NCI-H526 (cell line): ENCODE measurements around the gene RBM4.
"Not testable (repeated sequence)": the region's sequence is repeated elsewhere in the genome, so short reads cannot be mapped to it uniquely, and the experiment has no call there.

Experiments
- DNase-seq, 2 experiments: peaks; one replicate each; lab custom pipeline; 2025; lab: John Stamatoyannopoulos, UW

The RBM4 gene

GRCh38 chr11:66638177-66639065 is at the start of gene RBM4:
Gene RBM4, plus strand, starts transcription at chr11:66638703. Its CDS starts 1,009 bp downstream, at chr11:66639712.
- peak; percentile 100 for DNase-seq

GRCh38 chr11:66589315-66589714 is 49.2 kb upstream of the RBM4 start:
- not testable (repeated sequence) for DNase-seq

GRCh38 chr11:66589996-66590675 is 48.4 kb upstream of the RBM4 start:
- no peak for DNase-seq

- DNase-seq = no peak
Observed at GRCh38 chr11:66591175-66591574, 47.3 kb upstream of the RBM4 start.

GRCh38 chr11:66592457-66593302 is 45.8 kb upstream of the RBM4 start, which contains the start of the genes CCDC87 and CCS:
Gene CCDC87, minus strand, starts transcription at chr11:66593063. Its CDS starts 48 bp downstream, at chr11:66593015.
Gene CCS, plus strand, starts transcription at chr11:66593185. Its CDS starts 77 bp downstream, at chr11:66593262.
- peak; percentile 92 to 97 for DNase-seq

GRCh38 chr11:66593303-66593635 is 45.2 kb upstream of the RBM4 start:
- DNase-seq = no peak

- no peak for DNase-seq
Observed at GRCh38 chr11:66593650-66594049, 44.9 kb upstream of the RBM4 start.

- no peak for DNase-seq
Observed at GRCh38 chr11:66595245-66595904, 43.1 kb upstream of the RBM4 start.

- no peak for DNase-seq
Observed at GRCh38 chr11:66598993-66599392, 39.5 kb upstream of the RBM4 start.

GRCh38 chr11:66600219-66600618 is 38.3 kb upstream of the RBM4 start:
- DNase-seq = no peak

GRCh38 chr11:66600631-66601233 is 37.8 kb upstream of the RBM4 start:
- no peak for DNase-seq

GRCh38 chr11:66603072-66603471 is 35.4 kb upstream of the RBM4 start:
- no peak for DNase-seq

- no peak for DNase-seq
Observed at GRCh38 chr11:66604155-66604554, 34.3 kb upstream of the RBM4 start.

- DNase-seq = not testable (repeated sequence)
Observed at GRCh38 chr11:66606608-66607007, 31.9 kb upstream of the RBM4 start.

- DNase-seq = no peak
Observed at GRCh38 chr11:66607126-66607834, 31.2 kb upstream of the RBM4 start.

GRCh38 chr11:66609721-66610617 is 28.5 kb upstream of the RBM4 start:
- DNase-seq = no peak

GRCh38 chr11:66612458-66612857 is 26.0 kb upstream of the RBM4 start:
- no peak for DNase-seq

- no peak for DNase-seq
Observed at GRCh38 chr11:66614073-66614472, 24.4 kb upstream of the RBM4 start.

- DNase-seq = peak; percentile 99 to 100
Observed at GRCh38 chr11:66616379-66617154, 21.9 kb upstream of the RBM4 start, which contains the start of gene RBM14. Gene RBM14, plus strand, starts transcription at chr11:66616630. Its CDS starts 91 bp downstream, at chr11:66616721.
